IMR-90 (cell line): Measurements from ENCODE around the gene SPEF2. TPM values are rescaled to one million over a fixed set of nuclear protein-coding genes. Genes with fewer than 3 reads are reported as not detected.

Experiments
- ATAC-seq: fragments of 200-7000 bp; cut with Tn5 transposase; 2 replicates; pipeline ENCODE4 v1.9.1; 2020; ENCODE audit warnings: low read depth, mild to moderate bottlenecking, moderate library complexity
- BruUV-seq: library from RNA; stranded (reverse); fragments of 400-500 nt; replicated peaks from 2 replicates; lab custom pipeline; 2021; lab: Mats Ljungman, UMichigan
- CTCF ChIA-PET: fragments of 300-600 bp; formaldehyde crosslinking; extraction: SDS; loops from one replicate; lab custom pipeline; 2021; ENCODE audit warnings: antibody characterized with exemption; lab: Yijun Ruan, JAX
- POLR2A ChIA-PET: fragments of 300-600 bp; sonication (Branson Sonifier 250); formaldehyde crosslinking; loops from one replicate; lab custom pipeline; 2022; ENCODE audit warnings: antibody characterized with exemption; ENCODE audit not compliant: unreplicated experiment; lab: Charles Lee
- DNase-seq: peaks from one replicate; pipeline ENCODE4 v3.0.0; 2013
- H2AFZ ChIP-seq: replicated peaks from 2 replicates; pipeline ENCODE3; 2013; ENCODE audit warnings: low read length, mild to moderate bottlenecking; ENCODE audit not compliant: poor library complexity
- H2AK5ac ChIP-seq: 2 replicates; pipeline ENCODE4 v1.6.1; 2013; ENCODE audit warnings: low read depth, low read length, inconsistent platforms
- H2AK9ac ChIP-seq: replicated peaks from 2 replicates; pipeline ENCODE3; 2013; ENCODE audit warnings: mild to moderate bottlenecking, low read depth, low read length, moderate library complexity; ENCODE audit not compliant: poor library complexity
- H2BK120ac ChIP-seq: 2 replicates; pipeline ENCODE4 v1.6.1; 2013; ENCODE audit warnings: low read depth, low read length, inconsistent platforms
- H2BK15ac ChIP-seq: 3 replicates; pipeline ENCODE4 v1.6.1; 2013; ENCODE audit warnings: low read depth, low read length, inconsistent platforms
- H2BK20ac ChIP-seq: 2 replicates; pipeline ENCODE4 v1.6.1; 2013; ENCODE audit warnings: low read depth, mild to moderate bottlenecking, inconsistent platforms, low read length, moderate library complexity
- H2BK5ac ChIP-seq: 2 replicates; pipeline ENCODE4 v1.6.1; 2013; ENCODE audit warnings: mild to moderate bottlenecking, low read depth, low read length, inconsistent platforms; ENCODE audit not compliant: poor library complexity, severe bottlenecking
- H3K14ac ChIP-seq: replicated peaks from 2 replicates; pipeline ENCODE4 v1.6.1; 2013; ENCODE audit warnings: low read depth, low read length, inconsistent platforms
- H3K18ac ChIP-seq: 2 replicates; pipeline ENCODE4 v1.6.1; 2013; ENCODE audit warnings: low read depth, low read length, control low read depth
- H3K23ac ChIP-seq: 2 replicates; pipeline ENCODE4 v1.6.1; 2013; ENCODE audit warnings: low read depth, low read length, inconsistent platforms
- H3K27ac ChIP-seq: 2 replicates; pipeline ENCODE4 v1.5.1; 2013; ENCODE audit warnings: mild to moderate bottlenecking, control low read depth, low read length; ENCODE audit not compliant: insufficient read depth
- H3K27me3 ChIP-seq: 2 replicates; pipeline ENCODE4 v1.6.1; 2013; ENCODE audit warnings: low read length; ENCODE audit not compliant: control insufficient read depth, insufficient read depth
- H3K36me3 ChIP-seq: 2 replicates; pipeline ENCODE4 v1.6.1; 2013; ENCODE audit warnings: low read length, mixed read lengths; ENCODE audit not compliant: control insufficient read depth, insufficient read depth
- H3K4ac ChIP-seq: 2 replicates; pipeline ENCODE4 v1.6.1; 2013; ENCODE audit warnings: low read depth, low read length, inconsistent platforms
- H3K4me1 ChIP-seq: 2 replicates; pipeline ENCODE4 v1.6.1; 2013; ENCODE audit warnings: low read length, mixed read lengths; ENCODE audit not compliant: control insufficient read depth, insufficient read depth
- H3K4me2 ChIP-seq: 2 replicates; pipeline ENCODE4 v1.6.1; 2013; ENCODE audit warnings: low read depth, mild to moderate bottlenecking, control low read depth, low read length, moderate library complexity
- H3K4me3 ChIP-seq: 2 replicates; pipeline ENCODE4 v1.5.1; 2013; ENCODE audit warnings: low read depth, mild to moderate bottlenecking, control low read depth, low read length, moderate library complexity; ENCODE audit not compliant: insufficient read depth
- H3K56ac ChIP-seq: 2 replicates; pipeline ENCODE4 v1.6.1; 2013; ENCODE audit warnings: low read length, inconsistent platforms; ENCODE audit not compliant: insufficient read depth; ENCODE audit errors: extremely low read depth
- H3K79me1 ChIP-seq, 2 experiments: 2 replicates each; pipeline ENCODE4 v1.6.1; 2013; ENCODE audit warnings: low read length in 2 of 2, inconsistent platforms in 1 of 2, low read depth in 1 of 2
- H3K9ac ChIP-seq: 2 replicates; pipeline ENCODE4 v1.6.1; 2013; ENCODE audit warnings: low read depth, low read length, control low read depth
- H3K9me1 ChIP-seq: 2 replicates; pipeline ENCODE4 v1.6.1; 2013; ENCODE audit warnings: low read length, inconsistent platforms; ENCODE audit not compliant: insufficient read depth
- H3K9me3 ChIP-seq: 2 replicates; pipeline ENCODE4 v1.6.1; 2013; ENCODE audit warnings: low read length; ENCODE audit not compliant: control insufficient read depth, insufficient read depth
- H4K20me1 ChIP-seq: 2 replicates; pipeline ENCODE4 v1.6.1; 2013; ENCODE audit warnings: low read length, inconsistent platforms; ENCODE audit not compliant: insufficient read depth
- H4K5ac ChIP-seq: 2 replicates; pipeline ENCODE4 v1.6.1; 2013; ENCODE audit warnings: mild to moderate bottlenecking, low read depth, low read length, control low read depth
- H4K8ac ChIP-seq, 2 experiments: 2 replicates each; pipeline ENCODE4 v1.6.1; 2013; ENCODE audit warnings: low read depth in 2 of 2, low read length in 2 of 2, control low read depth in 1 of 2, inconsistent platforms in 1 of 2
- H4K91ac ChIP-seq: 2 replicates; pipeline ENCODE4 v1.6.1; 2013; ENCODE audit warnings: low read depth, low read length, inconsistent platforms; ENCODE audit not compliant: insufficient read depth
- BHLHE40 ChIP-seq: fragments of 150-350 bp; IDR thresholded peaks from 2 replicates; pipeline ENCODE4 v1.6.1; 2016; ENCODE audit warnings: mild to moderate bottlenecking, low read depth, low read length
- CTCF ChIP-seq: conservative IDR thresholded peaks from 2 replicates; pipeline ENCODE4 v1.5.1; 2012; ENCODE audit warnings: mild to moderate bottlenecking, low read depth, low read length, improper control_type of control experiment
- ELK1 ChIP-seq: fragments of 150-350 bp; IDR thresholded peaks from 2 replicates; pipeline ENCODE4 v1.6.1; 2016; ENCODE audit warnings: low read depth, mild to moderate bottlenecking, low read length, moderate library complexity, borderline replicate concordance
- FOS ChIP-seq: fragments of 150-350 bp; IDR thresholded peaks from 2 replicates; pipeline ENCODE4 v1.6.1; 2016; ENCODE audit warnings: low read depth, low read length
- MAFK ChIP-seq: IDR thresholded peaks from 2 replicates; pipeline ENCODE4 v1.6.1; 2012; ENCODE audit warnings: low read depth, low read length, improper control_type of control experiment
- MXI1 ChIP-seq: IDR thresholded peaks from 2 replicates; pipeline ENCODE4 v1.6.1; 2012; ENCODE audit warnings: low read depth, mild to moderate bottlenecking, low read length, moderate library complexity, borderline replicate concordance
- NFE2L2 ChIP-seq: fragments of 150-350 bp; IDR thresholded peaks from 2 replicates; pipeline ENCODE4 v1.6.1; 2016; ENCODE audit warnings: low read depth, mild to moderate bottlenecking, low read length
- POLR2A ChIP-seq: IDR thresholded peaks from 2 replicates; pipeline ENCODE4 v1.6.1; 2012; ENCODE audit warnings: mild to moderate bottlenecking, low read depth, low read length
- RAD21 ChIP-seq: IDR thresholded peaks from 2 replicates; pipeline ENCODE4 v1.6.1; 2012; ENCODE audit warnings: low read length, improper control_type of control experiment
- RFX5 ChIP-seq: IDR thresholded peaks from 2 replicates; pipeline ENCODE4 v1.8.0; 2012; ENCODE audit warnings: low read depth, mild to moderate bottlenecking, low read length, moderate library complexity
- SMC3 ChIP-seq: fragments of 150-350 bp; IDR thresholded peaks from 2 replicates; pipeline ENCODE4 v1.6.1; 2016; ENCODE audit warnings: low read depth, mild to moderate bottlenecking, antibody characterized with exemption, low read length, moderate library complexity
- USF2 ChIP-seq: fragments of 150-350 bp; IDR thresholded peaks from 2 replicates; pipeline ENCODE4 v1.6.1; 2017; ENCODE audit warnings: mild to moderate bottlenecking, antibody characterized with exemption, low read length, low read depth
- dilution Hi-C: fragments of 300-500 bp; cut with HindIII; formaldehyde crosslinking; loops from one replicate; pipeline ENCODE4 v1.14.3; 2018; ENCODE audit warnings: low sequenced_read_pairs; ENCODE audit not compliant: unreplicated experiment
- in situ Hi-C: fragments of 300-500 bp; cut with MboI; formaldehyde crosslinking; loops from 3 replicates; pipeline ENCODE4 v1.14.3; 2019; ENCODE audit warnings: low sequenced_read_pairs, inconsistent platforms, mixed read lengths
- intact Hi-C: fragments of 100-400 bp; cut with micrococcal nuclease; formaldehyde crosslinking; loops from 2 replicates; pipeline ENCODE4 v1.10.0; 2022
- polyA plus RNA-seq, 3 experiments: library from polyadenylated mRNA; depleted of rRNA; stranded (reverse); fragments of >200 nt; gene quantifications; 2 replicates each; pipeline ENCODE4 v1.2.3, GENCODE V29; 2012; ENCODE audit warnings: low replicate concordance in 1 of 3
- total RNA-seq: library from RNA; depleted of rRNA; stranded (reverse); fragments of >200 nt; gene quantifications from 2 replicates; pipeline ENCODE4 v1.2.3, GENCODE V29; 2012

SPEF2 gene
- total and polyA plus RNA-seq, 2 of the 4 experiments (the other 2 are of a cell fraction): 1.7 to 2.3 TPM

GRCh38 chr5:35623991-35624390 is 6.3 kb downstream of the SPEF2 start:
- Histone ChIP-seq H2BK20ac (no peak overlapping the region), H3K36me3 (no peaks in the 10 kb centered on the region), H3K56ac (no peak overlapping the region), H4K91ac (no peak overlapping the region), H3K27ac (no peak overlapping the region), H3K4ac (no peak overlapping the region), H4K5ac (no peak overlapping the region), H3K27me3 (no peaks in the 10 kb centered on the region), H2BK120ac (no peak overlapping the region), H4K8ac (no peak overlapping the region), H3K14ac (no peak overlapping the region), H2BK15ac (no peak overlapping the region), H2AK9ac (no peak overlapping the region), H3K4me1 (no peaks in the 10 kb centered on the region), H3K4me3 (no peak overlapping the region), H3K9ac (no peak overlapping the region), H2BK5ac (no peak overlapping the region), H3K79me1 (no peaks in the 10 kb centered on the region), H2AFZ (no peak overlapping the region), H3K4me2 (no peak overlapping the region), H3K9me3 (no peaks in the 10 kb centered on the region), H3K18ac (no peak overlapping the region), H3K23ac (no peak overlapping the region), H4K20me1 (no peaks in the 10 kb centered on the region), H2AK5ac (no peak overlapping the region), H3K9me1 (no peaks in the 10 kb centered on the region)
- no peak for TF ChIP-seq POLR2A
- no peak for TF ChIP-seq MXI1
- TF ChIP-seq ELK1: no peak
- TF ChIP-seq MAFK: no peak
- TF ChIP-seq BHLHE40: no peak
- no peak for TF ChIP-seq USF2
- no peak for TF ChIP-seq RFX5
- TF ChIP-seq NFE2L2: no peak
- TF ChIP-seq SMC3: no peak
- no peak for TF ChIP-seq CTCF
- no peak for TF ChIP-seq FOS
- TF ChIP-seq RAD21: no peak
- intact Hi-C loops (no loop called here), dilution Hi-C loops (no loop called here), in situ Hi-C loops (loop anchor here (25.0 kb wide), 1 partner anchor 537 kb away; no protein-coding TSS in a partner anchor)
- no TSS peak for BruUV-seq
- ATAC-seq (no peak), DNase-seq (no peak)
- CTCF ChIA-PET: interaction anchor here (0.6 kb wide), 1 partner anchor 791 kb away, joined by 3 read pairs; no protein-coding TSS in a partner anchor
- POLR2A ChIA-PET: no interaction called here
